H1 (cell line): ENCODE measurements around the gene DPPA5. TPM values are rescaled to one million over a fixed set of nuclear protein-coding genes. Genes with fewer than 3 reads are reported as not detected.

Source experiments
- CTCF ChIA-PET: fragments of 300-600 bp; sonication (Branson Sonifier 250); formaldehyde crosslinking; loops from one replicate; lab custom pipeline; 2021; ENCODE audit not compliant: partially characterized antibody; lab: Charles Lee
- POLR2A ChIA-PET: fragments of 300-600 bp; sonication (Branson Sonifier 250); formaldehyde crosslinking; loops from one replicate; lab custom pipeline; 2021; ENCODE audit warnings: inconsistent platforms; ENCODE audit not compliant: partially characterized antibody; lab: Charles Lee
- DNase-seq, 2 experiments: peaks; one replicate each; pipeline versions ENCODE4 v3.0.0 to v3.0.0-alpha.2; 2010 to 2022; ENCODE audit warnings: low spot score in 2 of 2, low read depth in 1 of 2, mixed read lengths in 1 of 2
- FAIRE-seq: peaks from 2 replicates; lab custom pipeline; 2011; peaks lifted over from hg19 to GRCh38; lab: Jason Lieb, UNC
- H2AFZ ChIP-seq: 2 replicates; pipeline ENCODE4 v1.8.1; 2012; ENCODE audit warnings: low read length, inconsistent platforms
- H2AK5ac ChIP-seq: 2 replicates; pipeline ENCODE4 v1.6.1; 2013; ENCODE audit warnings: low read depth, low read length
- H2BK120ac ChIP-seq: replicated peaks from 2 replicates; pipeline ENCODE3; 2013; ENCODE audit warnings: low read depth, low read length, inconsistent platforms
- H2BK12ac ChIP-seq: 2 replicates; pipeline ENCODE4 v1.6.1; 2013; ENCODE audit warnings: low read depth, low read length
- H2BK15ac ChIP-seq: 2 replicates; pipeline ENCODE4 v1.6.1; 2013; ENCODE audit warnings: low read length
- H2BK20ac ChIP-seq: 2 replicates; pipeline ENCODE4 v1.6.1; 2013; ENCODE audit warnings: low read length
- H2BK5ac ChIP-seq: 2 replicates; pipeline ENCODE4 v1.6.1; 2013; ENCODE audit warnings: low read depth, low read length
- H3K14ac ChIP-seq: 2 replicates; pipeline ENCODE4 v1.6.1; 2013; ENCODE audit warnings: inconsistent platforms; ENCODE audit not compliant: insufficient read length
- H3K18ac ChIP-seq: 2 replicates; pipeline ENCODE4 v1.6.1; 2013; ENCODE audit warnings: low read length; ENCODE audit errors: extremely low read depth
- H3K23ac ChIP-seq: 2 replicates; pipeline ENCODE4 v1.6.1; 2013; ENCODE audit warnings: inconsistent platforms; ENCODE audit not compliant: insufficient read length
- H3K23me2 ChIP-seq: 2 replicates; pipeline ENCODE4 v1.6.1; 2013; ENCODE audit warnings: low read depth, low read length
- H3K27ac ChIP-seq: 2 replicates; pipeline ENCODE4 v1.6.1; 2011; ENCODE audit warnings: low read depth, low read length, inconsistent platforms
- H3K27me3 ChIP-seq, 4 experiments: replicated peaks in 1 of 4; 1 replicate in 1 of 4; 2 replicates in 3 of 4; pipeline versions ENCODE4 v1.6.1 to v1.8.1; 2011 to 2013; ENCODE audit warnings: low read length in 3 of 4, mild to moderate bottlenecking in 3 of 4, inconsistent platforms in 2 of 4, mixed read lengths in 2 of 4, moderate library complexity in 1 of 4; ENCODE audit not compliant: control insufficient read depth in 3 of 4, insufficient read depth in 3 of 4; ENCODE audit errors: extremely low read depth in 1 of 4
- H3K36me3 ChIP-seq, 4 experiments: 2 replicates each; pipeline versions ENCODE4 v1.6.1 to v1.8.1; 2011 to 2013; ENCODE audit warnings: mild to moderate bottlenecking in 4 of 4, low read length in 3 of 4, moderate library complexity in 2 of 4, control low read depth in 1 of 4, inconsistent platforms in 1 of 4; ENCODE audit not compliant: insufficient read depth in 4 of 4, control insufficient read depth in 2 of 4
- H3K4ac ChIP-seq: replicated peaks from 2 replicates; pipeline ENCODE3; 2013; ENCODE audit warnings: low read length, low read depth, mixed read lengths, inconsistent platforms; ENCODE audit not compliant: insufficient read length
- H3K4me1 ChIP-seq, 4 experiments: replicated peaks in 1 of 4; 1 replicate in 1 of 4; 2 replicates in 3 of 4; pipeline versions ENCODE4 v1.6.1 to v1.8.1; 2011 to 2013; ENCODE audit warnings: low read length in 3 of 4, inconsistent platforms in 2 of 4, mixed read lengths in 1 of 4; ENCODE audit not compliant: insufficient read depth in 4 of 4, control insufficient read depth in 3 of 4
- H3K4me2 ChIP-seq, 2 experiments: 2 replicates each; pipeline versions ENCODE4 v1.6.1 to v1.8.1; 2011 to 2013; ENCODE audit warnings: low read depth in 2 of 2, low read length in 2 of 2, control low read depth in 1 of 2, inconsistent platforms in 1 of 2, mild to moderate bottlenecking in 1 of 2; ENCODE audit not compliant: insufficient read depth in 1 of 2
- H3K4me3 ChIP-seq, 4 experiments: fragments of 200-600, 300-600 bp in 1 of 4; sonication (generic), shearing (Covaris generic), sonication (Bioruptor Twin) in 1 of 4; 2 replicates each; pipeline versions ENCODE4 v1.5.1 to v1.8.1; 2011 to 2016; ENCODE audit warnings: low read length in 4 of 4, low read depth in 3 of 4, control low read depth in 2 of 4, inconsistent platforms in 2 of 4, mild to moderate bottlenecking in 2 of 4, mixed read lengths in 1 of 4, moderate library complexity in 1 of 4; ENCODE audit not compliant: insufficient read depth in 2 of 4; ENCODE audit errors: extremely low read depth in 1 of 4
- H3K56ac ChIP-seq: replicated peaks from 2 replicates; pipeline ENCODE3; 2013; ENCODE audit warnings: low read depth, mild to moderate bottlenecking, mixed read lengths, low read length, inconsistent platforms; ENCODE audit not compliant: insufficient read length
- H3K79me1 ChIP-seq: 2 replicates; pipeline ENCODE4 v1.6.1; 2013; ENCODE audit warnings: low read depth, low read length, control low read depth
- H3K79me2 ChIP-seq, 2 experiments: 2 replicates each; pipeline versions ENCODE4 v1.6.1 to v1.8.1; 2012 to 2013; ENCODE audit warnings: low read length in 2 of 2, mild to moderate bottlenecking in 2 of 2, inconsistent platforms in 1 of 2; ENCODE audit not compliant: insufficient read depth in 2 of 2, control insufficient read depth in 1 of 2
- H3K9ac ChIP-seq, 4 experiments: replicated peaks in 1 of 4; 1 replicate in 1 of 4; 2 replicates in 3 of 4; pipeline versions ENCODE4 v1.6.1 to v1.8.1; 2011 to 2013; ENCODE audit warnings: low read depth in 3 of 4, low read length in 3 of 4, control low read depth in 2 of 4, mild to moderate bottlenecking in 2 of 4, moderate library complexity in 2 of 4, inconsistent platforms in 1 of 4; ENCODE audit errors: extremely low read depth in 1 of 4
- H3K9me3 ChIP-seq, 2 experiments: 2 replicates each; pipeline versions ENCODE4 v1.6.1 to v1.8.1; 2012 to 2013; ENCODE audit warnings: mild to moderate bottlenecking in 2 of 2, moderate library complexity in 2 of 2, control low read depth in 1 of 2, inconsistent platforms in 1 of 2, low read depth in 1 of 2, low read length in 1 of 2, mixed read lengths in 1 of 2; ENCODE audit not compliant: insufficient read depth in 2 of 2
- H4K20me1 ChIP-seq, 2 experiments: replicated peaks in 1 of 2; 2 replicates each; pipeline versions ENCODE3 to v1.8.1; 2011 to 2013; ENCODE audit warnings: inconsistent platforms in 2 of 2, low read length in 2 of 2, mild to moderate bottlenecking in 1 of 2; ENCODE audit not compliant: insufficient read depth in 2 of 2, control insufficient read depth in 1 of 2
- H4K5ac ChIP-seq: 2 replicates; pipeline ENCODE4 v1.6.1; 2013; ENCODE audit warnings: low read length, low read depth, mixed read lengths, inconsistent platforms; ENCODE audit not compliant: insufficient read length
- H4K8ac ChIP-seq: 2 replicates; pipeline ENCODE4 v1.8.0; 2013; ENCODE audit warnings: mild to moderate bottlenecking, moderate library complexity, low read length, inconsistent platforms; ENCODE audit not compliant: insufficient read depth; ENCODE audit errors: extremely low read depth
- H4K91ac ChIP-seq: replicated peaks from 2 replicates; pipeline ENCODE3; 2013; ENCODE audit warnings: low read length, mixed read lengths, inconsistent platforms; ENCODE audit not compliant: insufficient read length
- BRCA1 ChIP-seq: IDR thresholded peaks from 2 replicates; pipeline ENCODE4 v1.6.1; 2012; ENCODE audit warnings: low read depth, low read length, improper control_type of control experiment
- GABPA ChIP-seq: IDR thresholded peaks from 2 replicates; pipeline ENCODE4 v1.6.1; 2011; ENCODE audit warnings: mild to moderate bottlenecking, low read length, moderate library complexity, borderline replicate concordance; ENCODE audit not compliant: insufficient read depth
- JUN ChIP-seq: IDR thresholded peaks from 2 replicates; pipeline ENCODE4 v1.6.1; 2011; ENCODE audit warnings: low read depth, mild to moderate bottlenecking, improper control_type of control experiment, low read length
- TBP ChIP-seq: IDR thresholded peaks from 2 replicates; pipeline ENCODE4 v1.6.1; 2011; ENCODE audit warnings: low read depth, low read length, improper control_type of control experiment
- whole genome bisulfite sequencing, 2 experiments: shearing (Covaris generic) in 1 of 2; methylation state at CpG; one replicate each; pipeline versions ENCODE4 v1.1.6 to v1.1.7; 2013 to 2015; ENCODE audit warnings: low lambda C conversion rate in 2 of 2, mixed read lengths in 2 of 2, inconsistent platforms in 1 of 2, low coverage in 1 of 2, missing lambda C conversion rate in 1 of 2; ENCODE audit not compliant: insufficient replicate concordance in 2 of 2, insufficient coverage in 1 of 2, insufficient read length in 1 of 2; ENCODE audit errors: extremely low coverage in 1 of 2, missing lambda C conversion rate in 1 of 2; 5-methylcytosine and 5-hydroxymethylcytosine counted together
- polyA plus RNA-seq, 7 experiments: library from polyadenylated mRNA; depleted of rRNA in 3 of 7; stranded (reverse) in 5 of 7; unstranded in 2 of 7; fragments of >200 nt in 5 of 7; fragments of 200-250 nt in 2 of 7; gene quantifications; 1 replicate in 5 of 7; 2 replicates in 1 of 7; 4 replicates in 1 of 7; pipeline versions ENCODE4 v1.2.1 to v1.2.3, GENCODE V29; 2011 to 2013; ENCODE audit warnings: missing spikeins in 2 of 7, mixed read lengths in 2 of 7
- total RNA-seq: library from RNA; stranded (reverse); fragmentation: NEBNext Ultra II Directional; extraction: Animal tissue kit (Norgen Biotek cat#: 25700); gene quantifications from 2 replicates; pipeline ENCODE4 v1.2.1, GENCODE V29; 2021

The DPPA5 gene
- total and polyA plus RNA-seq, 2 of the 8 experiments (the other 6 are each of a cell fraction or from before 2014, with no cell fraction given): 2.0 to 2.9 TPM

DNA sequence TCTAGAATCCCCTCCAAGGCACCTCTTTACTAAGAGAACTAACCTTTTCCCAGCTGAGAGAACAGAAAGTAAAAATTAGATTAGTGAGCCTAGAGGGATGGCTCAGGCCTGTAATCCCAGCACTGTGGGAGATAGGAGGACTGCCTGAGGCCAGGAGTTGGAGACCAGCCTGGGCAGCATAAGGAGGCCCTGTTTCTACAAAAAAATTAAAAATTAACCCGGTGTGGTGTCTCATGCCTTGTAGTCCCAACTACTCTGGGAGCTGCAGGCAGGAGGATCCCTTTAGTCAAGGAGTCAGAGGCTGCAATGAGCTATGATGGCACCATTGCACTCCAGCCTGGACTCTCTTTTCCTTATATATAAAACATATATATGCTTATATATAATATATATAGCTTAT, 21.1 kb upstream of the DPPA5 start:
- DNase-seq (no peak), FAIRE-seq (no peak)
- Histone ChIP-seq H2AFZ (no peak overlapping the region), H3K14ac (no peak overlapping the region), H2BK15ac (no peak overlapping the region), H3K4me3 (no peak overlapping the region), H4K5ac (no peak overlapping the region), H3K27me3 (no peaks in the 10 kb centered on the region), H3K79me2 (no peaks in the 10 kb centered on the region), H3K18ac (no peak overlapping the region), H3K9me3 (peaks cover 0 to 4% of the 10 kb centered on the region in 2 experiments; a peak in 1 of 4 replicates), H3K56ac (no peak overlapping the region), H3K36me3 (no peaks in the 10 kb centered on the region), H4K8ac (no peak overlapping the region), H3K79me1 (no peaks in the 10 kb centered on the region), H3K23me2 (no peaks in the 10 kb centered on the region), H3K4ac (no peak overlapping the region), H2AK5ac (no peak overlapping the region), H3K27ac (no peak overlapping the region), H2BK120ac (no peak overlapping the region), H3K4me1 (no peaks in the 10 kb centered on the region), H2BK5ac (no peak overlapping the region), H3K23ac (no peak overlapping the region), H4K91ac (no peak overlapping the region), H3K4me2 (no peak overlapping the region), H2BK12ac (no peak overlapping the region), H4K20me1 (no peaks in the 10 kb centered on the region), H2BK20ac (no peak overlapping the region), H3K9ac (no peak overlapping the region)
- CTCF ChIA-PET: interaction anchor here (0.6 to 1.3 kb wide), 3 partner anchors 13 to 25 kb away, joined by 3 to 9 read pairs (median 4); no protein-coding TSS in a partner anchor
- TF ChIP-seq GABPA: no peak
- no peak for TF ChIP-seq JUN
- no peak for TF ChIP-seq BRCA1
- no peak for TF ChIP-seq TBP
- 82% methylated on average over 1 of the region's 1 CpG; no CpG with 5 or more reads in 1 of the 2 experiments for WGBS, 2 experiments
- POLR2A ChIA-PET: interaction anchor here (1.7 kb wide), 1 partner anchor 76 kb away, joined by 3 read pairs; no protein-coding TSS in a partner anchor
